ENCODE results near the gene PHB1.

- TF ChIP-seq CTCF (IDR thresholded peaks at IDR 0.05) (no peak), POLR2A (IDR thresholded peaks at IDR 0.05) (no peak)
Observed at GRCh38 chr17:49440581-49440980, 25.9 kb upstream of the PHB1 start.
